ENCODE results near the gene AOC2. TPM values are rescaled to one million over a fixed set of nuclear protein-coding genes. Genes with fewer than 3 reads are reported as not detected.
A peak's percentile ranks its signal among the peaks of the same experiment; 100 is the strongest.

AOC2 gene
- total and polyA plus RNA-seq, 2 of the 13 experiments (the other 11 are each of a cell fraction or from before 2014, with no cell fraction given) = 1.2 to 3.3 TPM

- in situ Hi-C loops (cut with HindIII; ENCODE audit: extremely low pct_ligation_motif_present, low pct_unique_long_range_greater_than_20kb) (loop anchor here (10.0 kb wide), 1 partner anchor 138 kb away; the partner anchor contains the start of genes PTGES3L and RUNDC1), intact Hi-C loops (cut with micrococcal nuclease; ENCODE audit: unreplicated experiment) (no loop called here)
- H3K4me1 ChIP-seq (ENCODE audit: insufficient read depth, low read length) = peaks cover 33% of the 10 kb centered on the region
- H2AFZ ChIP-seq (ENCODE audit: low read length) = no peak overlapping the region
- peak overlapping the region; percentile 9 for H3K27ac ChIP-seq (ENCODE audit: extremely low read length, insufficient read depth, low read length)
- no peaks in the 10 kb centered on the region for H3K9me3 ChIP-seq (ENCODE audit: low read length)
- H3K27me3 ChIP-seq (ENCODE audit: control insufficient read depth in 1 of 2, insufficient read depth in 2 of 2, low read length in 2 of 2) = no peaks in the 10 kb centered on the region
- ATAC-seq (peak; percentile 14), FAIRE-seq (peak; percentile 53), DNase-seq (ENCODE audit: low spot score) (peak; percentile 23)
- no peaks in the 10 kb centered on the region for H4K20me1 ChIP-seq (ENCODE audit: insufficient read depth, low read length)
- CTCF ChIA-PET (ENCODE audit: low intra/inter-chr PET ratio, low total read pairs) = no interaction called here
- no TSS peak for BruUV-seq (replicated peaks)
- H3K4me2 ChIP-seq (ENCODE audit: low read depth, low read length) = no peak overlapping the region
- POLR2A ChIA-PET = interaction anchor here (1.0 to 5.0 kb wide), 7 partner anchors 8 to 90 kb away, joined by 3 to 39 read pairs (median 10); partner anchors contain the start of gene BECN1
- H3K4me3 ChIP-seq (replicated peaks in 1 of 3; ENCODE audit: insufficient read depth in 1 of 3, low read depth in 2 of 3, low read length in 3 of 3) = no peak overlapping the region
- H3K79me2 ChIP-seq (ENCODE audit: insufficient read depth, low read length) = no peaks in the 10 kb centered on the region
- peaks cover 26 to 39% of the 10 kb centered on the region in 2 experiments for H3K36me3 ChIP-seq (replicated peaks in 1 of 2; ENCODE audit: control insufficient read depth in 1 of 2, insufficient read depth in 2 of 2, low read length in 2 of 2)
- no peak overlapping the region for H3K9ac ChIP-seq (ENCODE audit: insufficient read depth, low read depth, low read length)
- 81% methylated on average over 8 of the region's 9 CpGs for WGBS (ENCODE audit: low lambda C conversion rate)
- TF ChIP-seq ONECUT2 (CRISPR knock-in tag; IDR thresholded peaks at IDR 0.05) (no peak), ESRRA (CRISPR knock-in tag; IDR thresholded peaks at IDR 0.05; ENCODE audit: low read depth) (no peak), RBFOX2 (IDR thresholded peaks at IDR 0.05; ENCODE audit: low read depth, low read length) (no peak), SSRP1 (CRISPR knock-in tag; IDR thresholded peaks at IDR 0.05) (no peak), ZNF567 (CRISPR knock-in tag; IDR thresholded peaks at IDR 0.05; ENCODE audit: borderline replicate concordance) (no peak), DBP (CRISPR knock-in tag; IDR thresholded peaks at IDR 0.05; ENCODE audit: not compliant biosample characterization) (no peak), ZNF33A (CRISPR knock-in tag; IDR thresholded peaks at IDR 0.05; ENCODE audit: borderline replicate concordance) (no peak), ARID5B (CRISPR knock-in tag; IDR thresholded peaks at IDR 0.05) (0 out of 2 replicates have a peak, but pooled peaks have one; percentile 12), ZNF7 (CRISPR knock-in tag; IDR thresholded peaks at IDR 0.05) (0 out of 2 replicates have a peak, but pooled peaks have one; percentile 4), FOSL2 (CRISPR knock-in tag; IDR thresholded peaks at IDR 0.05) (peak; percentile 42; the same call in 1 of the 2 replicates), ZMYM4 (CRISPR knock-in tag; IDR thresholded peaks at IDR 0.05) (no peak), ZNF569 (CRISPR knock-in tag; IDR thresholded peaks at IDR 0.05; ENCODE audit: borderline replicate concordance) (no peak), ZBTB34 (CRISPR knock-in tag; IDR thresholded peaks at IDR 0.05) (no peak), KLF11 (CRISPR knock-in tag; IDR thresholded peaks at IDR 0.05) (no peak), PBX2 (CRISPR knock-in tag; IDR thresholded peaks at IDR 0.05) (no peak), MEIS1 (CRISPR knock-in tag; IDR thresholded peaks at IDR 0.05; ENCODE audit: borderline replicate concordance) (no peak), SAFB2 (CRISPR knock-in tag; IDR thresholded peaks at IDR 0.05; ENCODE audit: borderline replicate concordance, low read depth) (no peak), AGO2 (optimal IDR thresholded peaks at IDR 0.05; ENCODE audit: low read depth, low read length) (peak; percentile 31)
Observed at GRCh38 chr17:42846594-42847280, 2.4 kb downstream of the AOC2 start.

All from HepG2 (cell line).